ENCODE data around the gene C12orf60. TPM values are rescaled to one million over a fixed set of nuclear protein-coding genes. Genes with fewer than 3 reads are reported as not detected.

The C12orf60 gene
- total RNA-seq, 1 experiment from 2014 or later: 1.9 TPM

DNA sequence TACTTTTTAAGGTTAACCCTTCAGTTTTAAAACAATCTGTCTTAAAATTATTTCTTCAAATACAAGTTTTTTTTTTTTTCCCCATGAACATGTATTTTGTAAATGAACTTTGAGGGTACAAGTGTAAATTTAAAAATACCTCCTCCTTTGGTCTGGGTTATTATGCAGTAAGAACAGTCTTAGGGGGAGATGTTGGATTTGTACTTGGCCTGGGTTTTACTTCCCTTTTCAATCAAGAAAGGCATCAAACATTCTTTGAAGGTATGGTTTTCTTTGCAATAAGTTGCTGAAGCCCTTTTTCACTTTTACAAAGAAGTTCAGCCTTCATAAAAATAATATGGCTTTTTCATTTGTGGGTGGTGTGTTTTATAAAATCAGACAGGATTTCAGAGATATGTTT, 20.7 kb upstream of the C12orf60 start:
- no peaks in the 10 kb centered on the region for H3K27me3 ChIP-seq (replicated peaks; ENCODE audit: insufficient read depth, low read depth, low read length, poor library complexity)
- TF ChIP-seq EZH2 (IDR thresholded peaks at IDR 0.05; ENCODE audit: borderline replicate concordance, low read depth, low read length, poor library complexity, severe bottlenecking): no peak
- TF ChIP-seq, protein P1, sequence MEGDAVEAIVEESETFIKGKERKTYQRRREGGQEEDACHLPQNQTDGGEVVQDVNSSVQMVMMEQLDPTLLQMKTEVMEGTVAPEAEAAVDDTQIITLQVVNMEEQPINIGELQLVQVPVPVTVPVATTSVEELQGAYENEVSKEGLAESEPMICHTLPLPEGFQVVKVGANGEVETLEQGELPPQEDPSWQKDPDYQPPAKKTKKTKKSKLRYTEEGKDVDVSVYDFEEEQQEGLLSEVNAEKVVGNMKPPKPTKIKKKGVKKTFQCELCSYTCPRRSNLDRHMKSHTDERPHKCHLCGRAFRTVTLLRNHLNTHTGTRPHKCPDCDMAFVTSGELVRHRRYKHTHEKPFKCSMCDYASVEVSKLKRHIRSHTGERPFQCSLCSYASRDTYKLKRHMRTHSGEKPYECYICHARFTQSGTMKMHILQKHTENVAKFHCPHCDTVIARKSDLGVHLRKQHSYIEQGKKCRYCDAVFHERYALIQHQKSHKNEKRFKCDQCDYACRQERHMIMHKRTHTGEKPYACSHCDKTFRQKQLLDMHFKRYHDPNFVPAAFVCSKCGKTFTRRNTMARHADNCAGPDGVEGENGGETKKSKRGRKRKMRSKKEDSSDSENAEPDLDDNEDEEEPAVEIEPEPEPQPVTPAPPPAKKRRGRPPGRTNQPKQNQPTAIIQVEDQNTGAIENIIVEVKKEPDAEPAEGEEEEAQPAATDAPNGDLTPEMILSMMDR (conservative IDR thresholded peaks at IDR 0.05; ENCODE audit: low read depth, low read length): no peak
- no peaks in the 10 kb centered on the region for H3K4me1 ChIP-seq (ENCODE audit: insufficient read depth, low read length, poor library complexity, severe bottlenecking)
- intact Hi-C loops (cut with micrococcal nuclease; ENCODE audit: unreplicated experiment): no loop called here
- ChIA-PET POLR2A (ENCODE audit: low non-redundant PET) (no interaction called here), CTCF (no interaction called here)
- no peaks in the 10 kb centered on the region for H3K9me3 ChIP-seq (ENCODE audit: low read depth, low read length, poor library complexity, severe bottlenecking)
- BruUV-seq (replicated peaks): no TSS peak
- no peak overlapping the region for H3K4me3 ChIP-seq (ENCODE audit: low read depth, low read length, poor library complexity, severe bottlenecking)
- peaks cover 37% of the 10 kb centered on the region for H3K36me3 ChIP-seq (ENCODE audit: insufficient read depth, low read length, poor library complexity, severe bottlenecking)
- no peak overlapping the region for H3K27ac ChIP-seq (ENCODE audit: low read depth, low read length, poor library complexity, severe bottlenecking)
- no peak for DNase-seq (ENCODE audit: low spot score)

DNA sequence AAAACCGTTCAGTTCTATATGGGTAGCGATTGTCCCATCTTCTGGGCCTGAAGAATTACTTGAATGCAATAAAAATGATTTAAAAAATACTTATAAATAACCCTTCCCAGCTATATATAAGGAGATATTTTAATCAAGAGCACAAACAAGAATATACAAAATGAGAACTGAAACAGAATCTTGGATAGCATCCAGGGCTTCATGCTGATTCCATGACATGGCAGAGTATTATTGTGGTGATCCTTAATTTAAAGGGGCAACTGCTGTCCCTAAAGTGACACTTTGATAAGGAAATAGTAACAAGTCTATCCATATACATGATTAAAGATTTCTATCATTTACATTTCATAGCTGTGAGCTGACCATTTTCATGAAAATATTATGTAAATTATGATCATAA, 19.0 kb upstream of the C12orf60 start:
- Histone ChIP-seq H3K27ac (ENCODE audit: low read depth, low read length, poor library complexity, severe bottlenecking) (no peak overlapping the region), H3K27me3 (replicated peaks; ENCODE audit: insufficient read depth, low read depth, low read length, poor library complexity) (no peaks in the 10 kb centered on the region), H3K36me3 (ENCODE audit: insufficient read depth, low read length, poor library complexity, severe bottlenecking) (peaks cover 54% of the 10 kb centered on the region), H3K4me3 (ENCODE audit: low read depth, low read length, poor library complexity, severe bottlenecking) (no peak overlapping the region), H3K9me3 (ENCODE audit: low read depth, low read length, poor library complexity, severe bottlenecking) (no peaks in the 10 kb centered on the region), H3K4me1 (ENCODE audit: insufficient read depth, low read length, poor library complexity, severe bottlenecking) (no peaks in the 10 kb centered on the region)
- no peak for DNase-seq (ENCODE audit: low spot score)
- intact Hi-C loops (cut with micrococcal nuclease; ENCODE audit: unreplicated experiment): no loop called here
- ChIA-PET POLR2A (ENCODE audit: low non-redundant PET) (no interaction called here), CTCF (no interaction called here)
- TF ChIP-seq EZH2 (IDR thresholded peaks at IDR 0.05; ENCODE audit: borderline replicate concordance, low read depth, low read length, poor library complexity, severe bottlenecking): no peak
- TF ChIP-seq, protein P1 (conservative IDR thresholded peaks at IDR 0.05; ENCODE audit: low read depth, low read length): no peak
- no TSS peak for BruUV-seq (replicated peaks)

DNA sequence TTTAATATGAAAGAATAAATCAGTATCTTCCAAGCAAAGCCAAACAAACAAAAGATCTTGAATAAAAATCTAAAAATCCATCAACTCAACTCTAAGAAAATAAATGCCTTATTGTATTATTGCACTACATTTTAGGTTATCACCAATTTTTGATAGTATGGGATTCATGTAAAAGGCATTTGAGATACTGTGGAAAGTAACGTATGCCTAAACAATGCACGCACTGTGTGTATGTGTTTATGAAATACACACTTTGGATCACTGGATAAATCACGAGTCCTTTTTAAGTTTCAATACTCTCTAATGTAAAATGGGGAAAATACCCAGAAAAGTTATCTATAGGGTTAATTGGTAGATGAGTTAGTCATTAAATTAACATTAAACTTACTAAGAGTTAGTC, 17.9 kb upstream of the C12orf60 start:
- BruUV-seq (replicated peaks): no TSS peak
- peaks cover 65% of the 10 kb centered on the region for H3K36me3 ChIP-seq (ENCODE audit: insufficient read depth, low read length, poor library complexity, severe bottlenecking)
- no peaks in the 10 kb centered on the region for H3K27me3 ChIP-seq (replicated peaks; ENCODE audit: insufficient read depth, low read depth, low read length, poor library complexity)
- no peak for DNase-seq (ENCODE audit: low spot score)
- no peaks in the 10 kb centered on the region for H3K4me1 ChIP-seq (ENCODE audit: insufficient read depth, low read length, poor library complexity, severe bottlenecking)
- intact Hi-C loops (cut with micrococcal nuclease; ENCODE audit: unreplicated experiment): no loop called here
- no peak overlapping the region for H3K27ac ChIP-seq (ENCODE audit: low read depth, low read length, poor library complexity, severe bottlenecking)
- no peak overlapping the region for H3K4me3 ChIP-seq (ENCODE audit: low read depth, low read length, poor library complexity, severe bottlenecking)
- POLR2A ChIA-PET (ENCODE audit: low non-redundant PET): no interaction called here
- CTCF ChIA-PET: no interaction called here
- no peaks in the 10 kb centered on the region for H3K9me3 ChIP-seq (ENCODE audit: low read depth, low read length, poor library complexity, severe bottlenecking)
- TF ChIP-seq, protein P1 (conservative IDR thresholded peaks at IDR 0.05; ENCODE audit: low read depth, low read length): no peak
- TF ChIP-seq EZH2 (IDR thresholded peaks at IDR 0.05; ENCODE audit: borderline replicate concordance, low read depth, low read length, poor library complexity, severe bottlenecking): no peak

Measured in A673 (cell line).